Caco-2 (cell line): ENCODE measurements around the gene ZMYND8. TPM values are rescaled to one million over a fixed set of nuclear protein-coding genes. Genes with fewer than 3 reads are reported as not detected.

Experiments used
- BruUV-seq: library from RNA; stranded (reverse); fragments of 400-500 nt; replicated peaks from 2 replicates; lab custom pipeline; 2021; lab: Mats Ljungman, UMichigan
- CTCF ChIA-PET: fragments of 300-600 bp; sonication (Branson Sonifier 250); formaldehyde crosslinking; loops from one replicate; lab custom pipeline; 2022; ENCODE audit warnings: antibody characterized with exemption; lab: Charles Lee
- POLR2A ChIA-PET: fragments of 300-600 bp; sonication (Branson Sonifier 250); formaldehyde crosslinking; loops from one replicate; lab custom pipeline; 2022; ENCODE audit warnings: antibody characterized with exemption; lab: Charles Lee
- DNase-seq, 2 experiments: peaks; one replicate each; pipeline versions ENCODE4 v3.0.0 to v3.0.0-alpha.2; 2020 to 2022
- H3K27me3 ChIP-seq: replicated peaks from 2 replicates; pipeline ENCODE4 v1.6.0; 2011; ENCODE audit warnings: low read length; ENCODE audit not compliant: control insufficient read depth, insufficient read depth
- H3K36me3 ChIP-seq: 2 replicates; pipeline ENCODE4 v1.5.1; 2011; ENCODE audit warnings: low read length; ENCODE audit not compliant: control insufficient read depth, insufficient read depth
- H3K4me1 ChIP-seq: fragments of 250-450 bp; sonication (Bioruptor Pico); 2 replicates; pipeline ENCODE4 v1.5.1; 2020; ENCODE audit warnings: mild to moderate bottlenecking
- H3K4me3 ChIP-seq: 2 replicates; pipeline ENCODE4 v1.5.1; 2011; ENCODE audit warnings: low read depth, mild to moderate bottlenecking, control low read depth, low read length
- H3K9me3 ChIP-seq: fragments of 250-450 bp; sonication (Bioruptor Pico); 2 replicates; pipeline ENCODE4 v1.5.1; 2020; ENCODE audit warnings: mild to moderate bottlenecking, moderate library complexity
- H3K27ac Mint-ChIP-seq: one replicate; pipeline ENCODE4 v1.8.0; 2022; ENCODE audit warnings: mixed read lengths; ENCODE audit not compliant: unreplicated experiment
- H3K27me3 Mint-ChIP-seq: one replicate; pipeline ENCODE4 v1.8.0; 2022; ENCODE audit warnings: mixed read lengths; ENCODE audit not compliant: insufficient read depth, unreplicated experiment
- H3K36me3 Mint-ChIP-seq: one replicate; pipeline ENCODE4 v1.8.0; 2022; ENCODE audit warnings: mild to moderate bottlenecking, mixed read lengths; ENCODE audit not compliant: insufficient read depth, unreplicated experiment
- H3K4me1 Mint-ChIP-seq: one replicate; pipeline ENCODE4 v1.8.0; 2022; ENCODE audit warnings: low read depth, mixed read lengths; ENCODE audit not compliant: unreplicated experiment
- H3K4me3 Mint-ChIP-seq: one replicate; pipeline ENCODE4 v1.8.0; 2022; ENCODE audit warnings: mild to moderate bottlenecking, moderate library complexity, mixed read lengths; ENCODE audit not compliant: unreplicated experiment
- H3K9me3 Mint-ChIP-seq: one replicate; pipeline ENCODE4 v1.8.0; 2022; ENCODE audit warnings: mixed read lengths; ENCODE audit not compliant: unreplicated experiment
- CTCF ChIP-seq, 2 experiments: fragments of 200-600 bp in 1 of 2; IDR thresholded peaks; 1 replicate in 1 of 2; 2 replicates in 1 of 2; pipeline versions ENCODE4 v1.5.1 to v1.8.0; 2011 to 2022; ENCODE audit warnings: antibody characterized with exemption in 1 of 2, control low read depth in 1 of 2, inconsistent platforms in 1 of 2, low read depth in 1 of 2, low read length in 1 of 2, mild to moderate bottlenecking in 1 of 2, moderate library complexity in 1 of 2; ENCODE audit not compliant: insufficient read depth in 1 of 2, severe bottlenecking in 1 of 2, unreplicated experiment in 1 of 2
- intact Hi-C: fragments of 100-400 bp; cut with micrococcal nuclease; formaldehyde crosslinking; loops from one replicate; pipeline ENCODE4 v1.10.0; 2022; ENCODE audit not compliant: unreplicated experiment
- total RNA-seq: library from RNA; stranded (reverse); gene quantifications from 2 replicates; pipeline ENCODE4 v1.2.3, GENCODE V29; 2022

The ZMYND8 gene
- total RNA-seq, 1 experiment from 2014 or later = 194 TPM

- no peaks in the 10 kb centered on the region for H3K9me3 Mint-ChIP-seq
- Histone ChIP-seq H3K36me3 (peaks cover 7% of the 10 kb centered on the region), H3K9me3 (no peaks in the 10 kb centered on the region), H3K27me3 (no peaks in the 10 kb centered on the region), H3K4me3 (no peak overlapping the region), H3K4me1 (peaks cover 23% of the 10 kb centered on the region)
- CTCF ChIA-PET = interaction anchor here (1.0 to 4.2 kb wide), 9 partner anchors 16 to 107 kb away, joined by 3 to 69 read pairs (median 6); partner anchors contain the start of gene ZMYND8
- H3K36me3 Mint-ChIP-seq = peaks cover 100% of the 10 kb centered on the region
- H3K27ac Mint-ChIP-seq = peak overlapping the region; percentile 77
- H3K27me3 Mint-ChIP-seq = no peaks in the 10 kb centered on the region
- TF ChIP-seq CTCF (IDR thresholded peaks at IDR 0.05; ENCODE audit: insufficient read depth in 1 of 2, low read depth in 1 of 2, low read length in 1 of 2, severe bottlenecking in 1 of 2, unreplicated experiment in 1 of 2) = peak in 1 of 2 experiments; percentile 2
- no TSS peak for BruUV-seq
- H3K4me1 Mint-ChIP-seq = peaks cover 31% of the 10 kb centered on the region
- POLR2A ChIA-PET = interaction anchor here (1.0 to 2.2 kb wide), 4 partner anchors 16 to 80 kb away, joined by 3 to 15 read pairs (median 9); partner anchors contain the start of gene ZMYND8
- no peak overlapping the region for H3K4me3 Mint-ChIP-seq
- DNase-seq = no peak
- intact Hi-C loops = loop anchor here (1.0 to 2.0 kb wide), 2 partner anchors 15 to 81 kb away; no protein-coding TSS in a partner anchor
Observed at GRCh38 chr20:47303736-47304135, 52.8 kb downstream of the ZMYND8 start.

GRCh38 chr20:47300071-47300470, 56.4 kb downstream of the ZMYND8 start:
- no peaks in the 10 kb centered on the region for H3K9me3 ChIP-seq
- no peak for DNase-seq
- H3K36me3 ChIP-seq = peaks cover 6% of the 10 kb centered on the region
- H3K4me1 Mint-ChIP-seq = peaks cover 24% of the 10 kb centered on the region
- no peaks in the 10 kb centered on the region for H3K27me3 ChIP-seq
- H3K9me3 Mint-ChIP-seq = no peaks in the 10 kb centered on the region
- ChIA-PET CTCF (interaction anchor here (1.1 kb wide), 1 partner anchor 27 kb away, joined by 4 read pairs; no protein-coding TSS in a partner anchor), POLR2A (no interaction called here)
- peaks cover 100% of the 10 kb centered on the region for H3K36me3 Mint-ChIP-seq
- H3K4me3 ChIP-seq = no peak overlapping the region
- no peaks in the 10 kb centered on the region for H3K27me3 Mint-ChIP-seq
- no peak overlapping the region for H3K27ac Mint-ChIP-seq
- H3K4me1 ChIP-seq = peaks cover 23% of the 10 kb centered on the region
- H3K4me3 Mint-ChIP-seq = no peak overlapping the region
- intact Hi-C loops = no loop called here
- no peak for TF ChIP-seq CTCF (IDR thresholded peaks at IDR 0.05; ENCODE audit: insufficient read depth in 1 of 2, low read depth in 1 of 2, low read length in 1 of 2, severe bottlenecking in 1 of 2, unreplicated experiment in 1 of 2)
- BruUV-seq = no TSS peak

GRCh38 chr20:47298624-47299023, 57.9 kb downstream of the ZMYND8 start:
- Mint-ChIP-seq H3K27ac (no peak overlapping the region), H3K4me1 (peaks cover 11% of the 10 kb centered on the region), H3K36me3 (peaks cover 100% of the 10 kb centered on the region), H3K4me3 (no peak overlapping the region), H3K9me3 (no peaks in the 10 kb centered on the region), H3K27me3 (no peaks in the 10 kb centered on the region)
- no peak for TF ChIP-seq CTCF (IDR thresholded peaks at IDR 0.05; ENCODE audit: insufficient read depth in 1 of 2, low read depth in 1 of 2, low read length in 1 of 2, severe bottlenecking in 1 of 2, unreplicated experiment in 1 of 2)
- Histone ChIP-seq H3K9me3 (no peaks in the 10 kb centered on the region), H3K36me3 (peaks cover 5% of the 10 kb centered on the region), H3K27me3 (no peaks in the 10 kb centered on the region), H3K4me3 (no peak overlapping the region), H3K4me1 (peaks cover 10% of the 10 kb centered on the region)
- DNase-seq = no peak
- POLR2A ChIA-PET = no interaction called here
- CTCF ChIA-PET = interaction anchor here (3.9 kb wide), 1 partner anchor 86 kb away, joined by 41 read pairs; no protein-coding TSS in a partner anchor
- intact Hi-C loops = no loop called here
- no TSS peak for BruUV-seq
